Activated naive CD4-positive, alpha-beta T cell treated with anti-CD3 and anti-CD28 coated beads, Interleukin-2, amount 10 ng/mL, durations not matched to agents 5 hours and 36 hours (primary cell): ENCODE measurements around the gene ZNF646. TPM values are rescaled to one million over a fixed set of nuclear protein-coding genes. Genes with fewer than 3 reads are reported as not detected.

ENCODE experiments used
- total RNA-seq, 2 experiments: library from RNA; stranded (reverse); gene quantifications; one replicate each; pipeline ENCODE4 v1.2.3, GENCODE V29; 2021

The ZNF646 gene
- total RNA-seq, result 10 to 100 TPM; 26.2 to 27.0 TPM

GRCh38 chr16:31073970-31074813, at the start of gene ZNF646, which contains the start of gene ZNF668:
TSS of gene ZNF646 (plus strand) at chr16:31074422. CDS start at chr16:31076325, 1,903 bp downstream.
TSS of gene ZNF668 (minus strand) at chr16:31074240. CDS start at chr16:31064459, 9,781 bp downstream.

GRCh38 chr16:31032736-31033708, 41.2 kb upstream of the ZNF646 start, which contains the start of gene STX4:
TSS of gene STX4 (plus strand) at chr16:31033558. CDS start at chr16:31033806, 248 bp downstream.

GRCh38 chr16:31088459-31089183, 14.4 kb downstream of the ZNF646 start, which contains the start of gene PRSS53:
TSS of gene PRSS53 (minus strand) at chr16:31088943. CDS start at chr16:31088809, 134 bp downstream.

GRCh38 chr16:31094424-31095120, 20.4 kb downstream of the ZNF646 start, which contains the start of gene VKORC1:
TSS of gene VKORC1 (minus strand) at chr16:31094797. CDS start at chr16:31094729, 68 bp downstream.

GRCh38 chr16:31108035-31108793, 34.0 kb downstream of the ZNF646 start, which contains the start of gene BCKDK:
TSS of gene BCKDK (plus strand) at chr16:31108386. CDS start at chr16:31109224, 838 bp downstream.

GRCh38 chr16:31117384-31118222, 43.4 kb downstream of the ZNF646 start, which contains the start of gene KAT8:
TSS of gene KAT8 (plus strand) at chr16:31117664. CDS start at chr16:31117682, 18 bp downstream.

Other genes with a start within 250 kb of the ZNF646 start
- 10 to 100 TPM; 23.0 to 23.2 TPM for gene BCL7C, start 180.3 kb upstream of the ZNF646 start, total RNA-seq
- gene CTF1, start 177.8 kb upstream of the ZNF646 start, total RNA-seq, result under 1 TPM; 0.20 to 0.31 TPM
- 10 to 100 TPM; 22.9 to 24.6 TPM for gene FBXL19, start 150.8 kb upstream of the ZNF646 start, total RNA-seq
- 10 to 100 TPM; 27.0 to 27.4 TPM for gene ORAI3, start 125.4 kb upstream of the ZNF646 start, total RNA-seq
- 10 to 100 TPM; 25.2 to 30.0 TPM for gene SETD1A, start 116.7 kb upstream of the ZNF646 start, total RNA-seq
- gene HSD3B7, start 89.2 kb upstream of the ZNF646 start, total RNA-seq, result 1 to 10 TPM; 3.5 to 3.6 TPM
- gene STX1B, start 63.8 kb upstream of the ZNF646 start, total RNA-seq, result 1 to 10 TPM; 1.3 to 1.4 TPM
- gene STX4, start 40.9 kb upstream of the ZNF646 start, total RNA-seq, result 10 to 100 TPM; 67.7 to 69.5 TPM
- 10 to 100 TPM; 10.8 to 11.2 TPM for gene ZNF668, start 182 bp upstream of the ZNF646 start, total RNA-seq
- gene PRSS53, start 14.5 kb downstream of the ZNF646 start, total RNA-seq, result 1 to 10 TPM; 4.8 to 5.1 TPM
- 10 to 100 TPM; 52.2 to 55.4 TPM for gene VKORC1, start 20.4 kb downstream of the ZNF646 start, total RNA-seq
- gene BCKDK, start 34.0 kb downstream of the ZNF646 start, total RNA-seq, result 10 to 100 TPM; 25.8 to 26.9 TPM
- gene KAT8, start 43.2 kb downstream of the ZNF646 start, total RNA-seq, result 10 to 100 TPM; 61.5 to 65.3 TPM
- not detected for gene PRSS8, start 61.3 kb downstream of the ZNF646 start, total RNA-seq
- 1 to 10 TPM; 2.0 to 3.6 TPM for gene PRSS36, start 75.6 kb downstream of the ZNF646 start, total RNA-seq
- 100 to 1,000 TPM; 492 to 544 TPM for gene FUS, start 105.7 kb downstream of the ZNF646 start, total RNA-seq
- gene PYCARD, start 128.3 kb downstream of the ZNF646 start, total RNA-seq, result 10 to 100 TPM; 92.6 to 96.9 TPM
- not detected for gene TRIM72, start 139.7 kb downstream of the ZNF646 start, total RNA-seq
- not detected for gene PYDC1, start 142.7 kb downstream of the ZNF646 start, total RNA-seq
- 10 to 100 TPM; 55.4 to 57.2 TPM for gene ITGAM, start 185.6 kb downstream of the ZNF646 start, total RNA-seq